ENCODE measurements around the gene BPIFA3.

Gene BPIFA3

DNA sequence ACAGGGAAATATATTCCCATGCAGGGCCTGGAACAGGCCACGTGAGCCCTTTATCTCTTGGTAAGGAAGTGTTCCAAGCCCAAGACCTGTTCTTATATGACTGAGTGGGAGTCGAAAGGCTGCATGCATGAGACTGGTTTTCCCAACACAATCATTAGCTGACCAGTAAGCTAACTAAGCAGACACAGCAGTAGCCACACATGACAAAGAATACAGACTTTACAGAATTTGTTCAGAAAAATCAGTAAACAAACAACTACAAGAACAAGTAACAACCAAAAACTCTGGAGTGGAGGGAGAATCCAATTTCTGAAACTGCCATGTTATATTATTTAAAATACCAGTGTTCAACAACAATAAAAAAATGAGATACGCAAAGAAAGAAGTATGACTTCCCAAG, 35.3 kb downstream of the BPIFA3 start:
- H3K4me1 ChIP-seq (ENCODE audit: insufficient read depth, poor library complexity, severe bottlenecking), result no peaks in the 10 kb centered on the region
- DNase-seq (ENCODE audit: low spot score) (peak; percentile 7), ATAC-seq (ENCODE audit: low read depth) (no peak)
- H3K27ac ChIP-seq (ENCODE audit: poor library complexity, severe bottlenecking), result no peak overlapping the region
- H3K36me3 ChIP-seq (ENCODE audit: low read depth), result no peaks in the 10 kb centered on the region
- no peak overlapping the region for H3K4me3 ChIP-seq (ENCODE audit: severe bottlenecking)
- peaks cover 23% of the 10 kb centered on the region for H3K27me3 ChIP-seq (ENCODE audit: insufficient read depth, poor library complexity, severe bottlenecking)
- TF ChIP-seq, protein P1, sequence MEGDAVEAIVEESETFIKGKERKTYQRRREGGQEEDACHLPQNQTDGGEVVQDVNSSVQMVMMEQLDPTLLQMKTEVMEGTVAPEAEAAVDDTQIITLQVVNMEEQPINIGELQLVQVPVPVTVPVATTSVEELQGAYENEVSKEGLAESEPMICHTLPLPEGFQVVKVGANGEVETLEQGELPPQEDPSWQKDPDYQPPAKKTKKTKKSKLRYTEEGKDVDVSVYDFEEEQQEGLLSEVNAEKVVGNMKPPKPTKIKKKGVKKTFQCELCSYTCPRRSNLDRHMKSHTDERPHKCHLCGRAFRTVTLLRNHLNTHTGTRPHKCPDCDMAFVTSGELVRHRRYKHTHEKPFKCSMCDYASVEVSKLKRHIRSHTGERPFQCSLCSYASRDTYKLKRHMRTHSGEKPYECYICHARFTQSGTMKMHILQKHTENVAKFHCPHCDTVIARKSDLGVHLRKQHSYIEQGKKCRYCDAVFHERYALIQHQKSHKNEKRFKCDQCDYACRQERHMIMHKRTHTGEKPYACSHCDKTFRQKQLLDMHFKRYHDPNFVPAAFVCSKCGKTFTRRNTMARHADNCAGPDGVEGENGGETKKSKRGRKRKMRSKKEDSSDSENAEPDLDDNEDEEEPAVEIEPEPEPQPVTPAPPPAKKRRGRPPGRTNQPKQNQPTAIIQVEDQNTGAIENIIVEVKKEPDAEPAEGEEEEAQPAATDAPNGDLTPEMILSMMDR (IDR thresholded peaks at IDR 0.05; ENCODE audit: poor library complexity, severe bottlenecking), result no peak
- H3K9me3 ChIP-seq (ENCODE audit: severe bottlenecking), result no peaks in the 10 kb centered on the region

DNA sequence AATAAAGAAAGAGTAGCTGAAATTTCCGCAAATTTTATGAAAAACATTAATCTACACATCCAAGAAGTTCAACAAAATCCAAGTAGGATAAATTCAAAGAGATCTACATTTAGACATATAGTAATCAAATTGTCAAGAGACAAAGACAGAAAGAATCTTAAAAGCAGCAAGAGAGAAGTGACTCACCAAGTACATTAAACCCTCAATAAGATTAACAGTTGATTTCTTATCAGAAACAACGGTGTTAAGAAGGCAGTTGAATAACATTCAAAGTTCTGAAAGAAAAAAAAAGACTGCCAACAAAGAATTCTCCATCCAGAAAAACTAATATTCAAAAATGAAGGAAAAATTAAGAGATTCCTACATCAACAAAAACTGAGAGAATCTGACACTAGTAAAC, 37.9 kb downstream of the BPIFA3 start:
- Histone ChIP-seq H3K4me3 (ENCODE audit: severe bottlenecking) (no peak overlapping the region), H3K36me3 (ENCODE audit: low read depth) (no peaks in the 10 kb centered on the region), H3K9me3 (ENCODE audit: severe bottlenecking) (no peaks in the 10 kb centered on the region), H3K27me3 (ENCODE audit: insufficient read depth, poor library complexity, severe bottlenecking) (peaks cover 33% of the 10 kb centered on the region), H3K27ac (ENCODE audit: poor library complexity, severe bottlenecking) (no peak overlapping the region), H3K4me1 (ENCODE audit: insufficient read depth, poor library complexity, severe bottlenecking) (no peaks in the 10 kb centered on the region)
- TF ChIP-seq, protein P1 (IDR thresholded peaks at IDR 0.05; ENCODE audit: poor library complexity, severe bottlenecking), result no peak
- no peak for ATAC-seq (ENCODE audit: low read depth)
- DNase-seq (ENCODE audit: low spot score), result no peak

DNA sequence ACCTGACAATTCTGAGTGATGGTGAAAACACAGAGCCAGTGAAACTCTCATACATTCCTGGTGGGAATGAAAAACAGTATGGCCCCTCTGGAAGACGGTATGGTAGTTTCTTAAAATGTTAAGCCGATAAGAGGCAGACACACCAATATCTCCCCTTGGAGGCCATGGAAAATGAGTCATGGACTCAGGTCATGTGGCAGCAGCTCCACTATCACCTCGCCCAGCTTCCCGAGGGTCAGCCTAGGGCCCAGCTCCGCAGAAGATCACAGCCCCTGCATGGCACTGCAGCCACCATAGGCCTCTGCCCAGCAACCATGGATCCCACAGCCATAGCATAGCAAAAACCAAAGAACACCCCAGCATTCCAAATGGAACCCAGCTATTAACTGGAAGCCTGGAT, 40.1 kb downstream of the BPIFA3 start:
- Histone ChIP-seq H3K27me3 (ENCODE audit: insufficient read depth, poor library complexity, severe bottlenecking) (peaks cover 40% of the 10 kb centered on the region), H3K4me1 (ENCODE audit: insufficient read depth, poor library complexity, severe bottlenecking) (no peaks in the 10 kb centered on the region), H3K4me3 (ENCODE audit: severe bottlenecking) (no peak overlapping the region), H3K27ac (ENCODE audit: poor library complexity, severe bottlenecking) (no peak overlapping the region), H3K36me3 (ENCODE audit: low read depth) (no peaks in the 10 kb centered on the region), H3K9me3 (ENCODE audit: severe bottlenecking) (no peaks in the 10 kb centered on the region)
- DNase-seq (ENCODE audit: low spot score), result peak; percentile 61
- TF ChIP-seq, protein P1 (IDR thresholded peaks at IDR 0.05; ENCODE audit: poor library complexity, severe bottlenecking), result no peak
- no peak for ATAC-seq (ENCODE audit: low read depth)

DNA sequence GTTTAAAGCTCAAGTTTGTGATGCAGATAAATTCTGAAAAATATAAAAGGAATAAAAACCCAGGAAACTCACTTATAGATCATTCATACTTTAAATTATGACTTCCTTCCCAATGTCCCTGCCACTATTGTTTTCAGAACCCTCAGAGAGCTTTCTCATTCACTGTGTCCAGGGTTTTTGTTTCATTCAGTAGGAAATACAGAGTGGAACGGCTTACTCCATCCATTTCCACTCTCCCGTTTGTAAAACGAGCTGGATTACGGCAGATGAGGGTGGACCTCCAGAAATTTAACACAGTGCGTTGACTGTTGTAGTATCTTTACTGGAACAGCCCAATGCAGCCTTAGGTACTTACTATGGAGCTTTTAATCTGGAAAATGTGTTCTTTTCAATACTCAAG, 42.2 kb downstream of the BPIFA3 start:
- Histone ChIP-seq H3K4me3 (ENCODE audit: severe bottlenecking) (no peak overlapping the region), H3K27ac (ENCODE audit: poor library complexity, severe bottlenecking) (no peak overlapping the region), H3K9me3 (ENCODE audit: severe bottlenecking) (no peaks in the 10 kb centered on the region), H3K27me3 (ENCODE audit: insufficient read depth, poor library complexity, severe bottlenecking) (peaks cover 35% of the 10 kb centered on the region), H3K36me3 (ENCODE audit: low read depth) (no peaks in the 10 kb centered on the region), H3K4me1 (ENCODE audit: insufficient read depth, poor library complexity, severe bottlenecking) (no peaks in the 10 kb centered on the region)
- no peak for DNase-seq (ENCODE audit: low spot score)
- TF ChIP-seq, protein P1 (IDR thresholded peaks at IDR 0.05; ENCODE audit: poor library complexity, severe bottlenecking), result no peak
- ATAC-seq (ENCODE audit: low read depth), result no peak

DNA sequence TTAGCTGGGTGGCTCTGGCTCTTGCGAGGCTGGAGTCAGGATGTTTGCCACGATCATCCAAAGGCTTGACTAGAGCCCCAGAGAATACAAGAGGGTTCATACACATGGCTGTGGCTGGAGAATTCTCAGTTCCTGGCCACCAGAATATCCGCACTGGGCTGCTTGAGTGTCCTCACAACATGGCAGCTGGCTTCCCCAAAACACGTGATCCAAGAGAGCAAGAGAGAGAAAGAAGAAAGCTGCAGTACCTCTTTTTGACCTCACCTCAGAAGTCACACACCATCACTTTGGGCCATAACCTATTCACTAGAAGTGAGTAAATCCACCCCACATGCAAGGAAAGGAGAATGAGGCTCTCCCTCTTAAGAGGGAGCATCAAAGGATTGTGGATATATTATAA, 44.3 kb downstream of the BPIFA3 start:
- Histone ChIP-seq H3K36me3 (ENCODE audit: low read depth) (no peaks in the 10 kb centered on the region), H3K27me3 (ENCODE audit: insufficient read depth, poor library complexity, severe bottlenecking) (peaks cover 17% of the 10 kb centered on the region), H3K9me3 (ENCODE audit: severe bottlenecking) (no peaks in the 10 kb centered on the region), H3K4me1 (ENCODE audit: insufficient read depth, poor library complexity, severe bottlenecking) (no peaks in the 10 kb centered on the region), H3K27ac (ENCODE audit: poor library complexity, severe bottlenecking) (no peak overlapping the region), H3K4me3 (ENCODE audit: severe bottlenecking) (no peak overlapping the region)
- TF ChIP-seq, protein P1 (IDR thresholded peaks at IDR 0.05; ENCODE audit: poor library complexity, severe bottlenecking), result no peak
- peak; percentile 33 for DNase-seq (ENCODE audit: low spot score)
- no peak for ATAC-seq (ENCODE audit: low read depth)
